ENCODE data around the gene OGFOD3. TPM values are rescaled to one million over a fixed set of nuclear protein-coding genes. Genes with fewer than 3 reads are reported as not detected.

OGFOD3 gene
- total RNA-seq, 2 donors from 2014 or later: 26.4 to 32.4 TPM

GRCh38 chr17:82444941-82445521 lies 26.6 kb upstream of the OGFOD3 start:
- Histone ChIP-seq H3K27me3 (no peaks in the 10 kb centered on the region), H3K4me1 (peaks cover 0 to 29% of the 10 kb centered on the region in 2 donors), H3K36me3 (no peaks in the 10 kb centered on the region), H3K27ac (no peak overlapping the region), H3K4me3 (no peak overlapping the region), H3K9me3 (no peaks in the 10 kb centered on the region)
- TF ChIP-seq CTCF (IDR thresholded peaks at IDR 0.05): no peak
- no peak for DNase-seq (ENCODE audit: low spot score)

GRCh38 chr17:82444284-82444893 lies 26.0 kb upstream of the OGFOD3 start:
- H3K9me3 ChIP-seq: no peaks in the 10 kb centered on the region
- no peak for TF ChIP-seq CTCF (IDR thresholded peaks at IDR 0.05)
- no peaks in the 10 kb centered on the region for H3K27me3 ChIP-seq
- H3K27ac ChIP-seq: no peak overlapping the region
- no peak for DNase-seq (ENCODE audit: low spot score)
- no peak overlapping the region for H3K4me3 ChIP-seq
- no peaks in the 10 kb centered on the region for H3K36me3 ChIP-seq
- peaks cover 0 to 23% of the 10 kb centered on the region in 2 donors for H3K4me1 ChIP-seq

- H3K9me3 ChIP-seq: no peaks in the 10 kb centered on the region
- TF ChIP-seq CTCF (IDR thresholded peaks at IDR 0.05): no peak
- H3K36me3 ChIP-seq: no peaks in the 10 kb centered on the region
- no peak overlapping the region for H3K4me3 ChIP-seq
- H3K4me1 ChIP-seq: peaks cover 0 to 18% of the 10 kb centered on the region in 2 donors
- H3K27ac ChIP-seq: no peak overlapping the region
- no peaks in the 10 kb centered on the region for H3K27me3 ChIP-seq
- no peak for DNase-seq (ENCODE audit: low spot score)
These were observed 25.3 kb upstream of the OGFOD3 start for GRCh38 chr17:82443465-82444283.

GRCh38 chr17:82442643-82443464 lies 24.5 kb upstream of the OGFOD3 start:
- no peak overlapping the region for H3K27ac ChIP-seq
- no peak for TF ChIP-seq CTCF (IDR thresholded peaks at IDR 0.05)
- DNase-seq (ENCODE audit: low spot score): no peak
- H3K27me3 ChIP-seq: no peaks in the 10 kb centered on the region
- H3K36me3 ChIP-seq: no peaks in the 10 kb centered on the region
- no peaks in the 10 kb centered on the region for H3K9me3 ChIP-seq
- H3K4me1 ChIP-seq: peaks cover 0 to 18% of the 10 kb centered on the region in 2 donors
- H3K4me3 ChIP-seq: no peak overlapping the region

GRCh38 chr17:82441691-82442487 lies 23.5 kb upstream of the OGFOD3 start:
- DNase-seq (ENCODE audit: low spot score): no peak
- no peak for TF ChIP-seq CTCF (IDR thresholded peaks at IDR 0.05)
- H3K27me3 ChIP-seq: no peaks in the 10 kb centered on the region
- H3K36me3 ChIP-seq: peaks cover 6% of the 10 kb centered on the region
- peaks cover 0 to 18% of the 10 kb centered on the region in 2 donors for H3K4me1 ChIP-seq
- no peak overlapping the region for H3K27ac ChIP-seq
- no peaks in the 10 kb centered on the region for H3K9me3 ChIP-seq
- H3K4me3 ChIP-seq: no peak overlapping the region
